Caki2 (cell line): Measurements from ENCODE around the gene NLRP8. TPM values are rescaled to one million over a fixed set of nuclear protein-coding genes. Genes with fewer than 3 reads are reported as not detected.
"Not testable (repeated sequence)": the region's sequence is repeated elsewhere in the genome, so short reads cannot be mapped to it uniquely, and the experiment has no call there.

Experiments
- DNase-seq: peaks from one replicate; pipeline ENCODE4 v3.0.0-alpha.2; 2015; ENCODE audit warnings: low read depth
- in situ Hi-C: cut with HindIII; loops from 2 replicates; pipeline ENCODE4 v1.10.0; 2016; ENCODE audit warnings: low sequenced_read_pairs, low pct_unique_long_range_greater_than_20kb, mixed read lengths
- total RNA-seq: library from RNA; depleted of rRNA; stranded (reverse); fragments of >200 nt; shearing (Covaris generic); gene quantifications from 2 replicates; pipeline ENCODE4 v1.2.3, GENCODE V29; 2014; ENCODE audit warnings: low replicate concordance; rRNA removed

Gene NLRP8
- not detected in 2 replicates for total RNA-seq

GRCh38 chr19:55947532-55947931, at the start of gene NLRP8:
NLRP8 (plus strand) TSS chr19:55947832.
- DNase-seq: no peak
- in situ Hi-C loops: no loop called here

- in situ Hi-C loops: no loop called here
- DNase-seq: no peak
Observed at GRCh38 chr19:55898911-55899310, 48.7 kb upstream of the NLRP8 start.

- in situ Hi-C loops: no loop called here
- DNase-seq: no peak
Observed at GRCh38 chr19:55901369-55902079, 46.1 kb upstream of the NLRP8 start.

GRCh38 chr19:55902080-55902751, 45.4 kb upstream of the NLRP8 start:
- DNase-seq: no peak
- in situ Hi-C loops: no loop called here

- in situ Hi-C loops: no loop called here
- no peak for DNase-seq
Observed at GRCh38 chr19:55907286-55907685, 40.3 kb upstream of the NLRP8 start.

- in situ Hi-C loops: no loop called here
- DNase-seq: no peak
Observed at GRCh38 chr19:55907746-55908145, 39.9 kb upstream of the NLRP8 start.

- in situ Hi-C loops: no loop called here
- no peak for DNase-seq
Observed at GRCh38 chr19:55909801-55910200, 37.8 kb upstream of the NLRP8 start.

- in situ Hi-C loops: no loop called here
Observed at GRCh38 chr19:55912916-55913315, 34.7 kb upstream of the NLRP8 start.

GRCh38 chr19:55913643-55914268, 33.9 kb upstream of the NLRP8 start:
- DNase-seq: no peak
- in situ Hi-C loops: no loop called here

More at GRCh38 chr19:55912916-55913315, 34.7 kb upstream of the NLRP8 start:
- DNase-seq: no peak

GRCh38 chr19:55923556-55923955, 24.1 kb upstream of the NLRP8 start:
- in situ Hi-C loops: no loop called here
- DNase-seq: no peak

- no peak for DNase-seq
- in situ Hi-C loops: no loop called here
Observed at GRCh38 chr19:55927991-55928390, 19.6 kb upstream of the NLRP8 start.

- DNase-seq, in situ Hi-C loops: not testable (repeated sequence)
Observed at GRCh38 chr19:55929258-55929657, 18.4 kb upstream of the NLRP8 start.

GRCh38 chr19:55930996-55931515, 16.6 kb upstream of the NLRP8 start:
- in situ Hi-C loops: no loop called here
- DNase-seq: no peak

GRCh38 chr19:55931936-55932386, 15.7 kb upstream of the NLRP8 start, which contains the start of gene NLRP13:
NLRP13 (minus strand) TSS chr19:55932336; CDS start chr19:55932311, 25 bp downstream.
- in situ Hi-C loops: no loop called here
- no peak for DNase-seq

GRCh38 chr19:55935206-55935605, 12.4 kb upstream of the NLRP8 start:
- in situ Hi-C loops: no loop called here
- DNase-seq: no peak

GRCh38 chr19:55939206-55939605, 8.4 kb upstream of the NLRP8 start:
- DNase-seq: no peak
- in situ Hi-C loops: no loop called here

- no peak for DNase-seq
- in situ Hi-C loops: no loop called here
Observed at GRCh38 chr19:55940306-55940705, 7.3 kb upstream of the NLRP8 start.

GRCh38 chr19:55950566-55950965, 2.9 kb downstream of the NLRP8 start:
- DNase-seq, in situ Hi-C loops: not testable (repeated sequence)

GRCh38 chr19:55956431-55956830, 8.8 kb downstream of the NLRP8 start:
- in situ Hi-C loops: no loop called here

More at GRCh38 chr19:55956431-55956830, 8.8 kb downstream of the NLRP8 start:
- DNase-seq: no peak
